Uterus (tissue), 2 donors: Measurements from ENCODE around the gene GLP2R.

Experiments used
- CTCF ChIP-seq, 4 experiments: fragments of 200-600 bp in 2 of 4; fragments of 450-650 bp in 2 of 4; sonication (generic) in 2 of 4; IDR thresholded peaks; one replicate each; pipeline ENCODE4 v1.5.1; 2016 to 2019; ENCODE audit warnings: antibody characterized with exemption in 4 of 4, mild to moderate bottlenecking in 2 of 4, moderate library complexity in 1 of 4
- POLR2A ChIP-seq, 2 donors: fragments of 450-650 bp; IDR thresholded peaks; one replicate each; pipeline ENCODE4 v1.6.1; 2016; ENCODE audit warnings: antibody characterized with exemption in 2 of 2, mild to moderate bottlenecking in 1 of 2, moderate library complexity in 1 of 2

- TF ChIP-seq POLR2A (IDR thresholded peaks at IDR 0.05) (no peak), CTCF (IDR thresholded peaks at IDR 0.05) (no peak)
These were observed 5.3 kb upstream of the GLP2R start for GRCh38 chr17:9820448-9820847.
